Measurements from ENCODE around the gene ZNF627. TPM values are rescaled to one million over a fixed set of nuclear protein-coding genes. Genes with fewer than 3 reads are reported as not detected.

Gene ZNF627
- total RNA-seq, 2 donors from 2014 or later: 7.6 to 10.3 TPM

DNA sequence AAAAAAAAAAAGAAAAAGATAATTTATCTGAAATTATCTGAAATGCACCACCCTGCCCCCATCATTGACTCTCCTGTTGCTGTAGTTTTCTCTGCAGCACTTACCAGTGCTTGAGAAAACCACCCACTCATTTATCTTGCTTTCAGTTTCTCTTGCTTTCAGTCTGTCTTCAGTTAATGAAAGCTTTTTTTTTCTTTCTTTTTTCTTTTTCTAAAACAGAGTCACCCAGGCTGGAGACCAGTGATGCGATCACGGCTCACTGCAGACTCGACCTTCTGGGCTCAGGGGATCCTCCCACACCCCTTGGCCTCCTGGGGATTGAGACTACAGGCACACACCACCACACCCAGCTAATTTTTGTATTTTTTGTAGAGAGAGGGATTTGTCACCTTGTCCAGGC lies 15.5 kb upstream of the ZNF627 start:
- Histone ChIP-seq H3K9ac (ENCODE audit: low read depth in 2 of 2, low read length in 2 of 2) (no peak overlapping the region), H3K36me3 (no peaks in the 10 kb centered on the region), H3K27ac (peak overlapping the region; percentile 53), H3K27me3 (peaks cover 3% of the 10 kb centered on the region), H3K9me3 (no peaks in the 10 kb centered on the region), H3K4me1 (no peaks in the 10 kb centered on the region), H3K4me3 (no peak overlapping the region)
- no peak for DNase-seq
- TF ChIP-seq, protein P1, sequence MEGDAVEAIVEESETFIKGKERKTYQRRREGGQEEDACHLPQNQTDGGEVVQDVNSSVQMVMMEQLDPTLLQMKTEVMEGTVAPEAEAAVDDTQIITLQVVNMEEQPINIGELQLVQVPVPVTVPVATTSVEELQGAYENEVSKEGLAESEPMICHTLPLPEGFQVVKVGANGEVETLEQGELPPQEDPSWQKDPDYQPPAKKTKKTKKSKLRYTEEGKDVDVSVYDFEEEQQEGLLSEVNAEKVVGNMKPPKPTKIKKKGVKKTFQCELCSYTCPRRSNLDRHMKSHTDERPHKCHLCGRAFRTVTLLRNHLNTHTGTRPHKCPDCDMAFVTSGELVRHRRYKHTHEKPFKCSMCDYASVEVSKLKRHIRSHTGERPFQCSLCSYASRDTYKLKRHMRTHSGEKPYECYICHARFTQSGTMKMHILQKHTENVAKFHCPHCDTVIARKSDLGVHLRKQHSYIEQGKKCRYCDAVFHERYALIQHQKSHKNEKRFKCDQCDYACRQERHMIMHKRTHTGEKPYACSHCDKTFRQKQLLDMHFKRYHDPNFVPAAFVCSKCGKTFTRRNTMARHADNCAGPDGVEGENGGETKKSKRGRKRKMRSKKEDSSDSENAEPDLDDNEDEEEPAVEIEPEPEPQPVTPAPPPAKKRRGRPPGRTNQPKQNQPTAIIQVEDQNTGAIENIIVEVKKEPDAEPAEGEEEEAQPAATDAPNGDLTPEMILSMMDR (IDR thresholded peaks at IDR 0.05): no peak
- intact Hi-C loops (cut with DNase I): no loop called here

GRCh38 chr19:11586331-11586730 lies 11.0 kb upstream of the ZNF627 start:
- H3K27me3 ChIP-seq: no peaks in the 10 kb centered on the region
- H3K27ac ChIP-seq: no peak overlapping the region
- H3K9ac ChIP-seq (ENCODE audit: low read depth in 2 of 2, low read length in 2 of 2): no peak overlapping the region
- intact Hi-C loops (cut with DNase I): loop anchor here (5.0 kb wide), 1 partner anchor 89 kb away; no protein-coding TSS in a partner anchor
- H3K9me3 ChIP-seq: no peaks in the 10 kb centered on the region
- no peak overlapping the region for H3K4me3 ChIP-seq
- no peaks in the 10 kb centered on the region for H3K36me3 ChIP-seq
- TF ChIP-seq, protein P1 (IDR thresholded peaks at IDR 0.05): no peak
- H3K4me1 ChIP-seq: no peaks in the 10 kb centered on the region
- DNase-seq: no peak

- TF ChIP-seq, protein P1 (IDR thresholded peaks at IDR 0.05): peak; percentile 86
- Histone ChIP-seq H3K27me3 (no peaks in the 10 kb centered on the region), H3K4me3 (no peak overlapping the region), H3K9me3 (no peaks in the 10 kb centered on the region), H3K36me3 (no peaks in the 10 kb centered on the region), H3K4me1 (no peaks in the 10 kb centered on the region), H3K9ac (ENCODE audit: low read depth in 2 of 2, low read length in 2 of 2) (peak overlapping the region in 1 of 2 donors; percentile 63), H3K27ac (no peak overlapping the region)
- intact Hi-C loops (cut with DNase I): loop anchor here (5.0 kb wide), 1 partner anchor 90 kb away; no protein-coding TSS in a partner anchor
- DNase-seq: peak; percentile 80
Observed at GRCh38 chr19:11587302-11587974, 9.8 kb upstream of the ZNF627 start.

- TF ChIP-seq, protein P1 (IDR thresholded peaks at IDR 0.05): no peak
- intact Hi-C loops (cut with DNase I): loop anchor here (2.0 to 5.0 kb wide), 2 partner anchors 25 to 91 kb away; no protein-coding TSS in a partner anchor
- Histone ChIP-seq H3K9ac (ENCODE audit: low read depth in 2 of 2, low read length in 2 of 2) (peak overlapping the region in 1 of 2 donors; percentile 63), H3K36me3 (no peaks in the 10 kb centered on the region), H3K27ac (no peak overlapping the region), H3K4me3 (no peak overlapping the region), H3K9me3 (no peaks in the 10 kb centered on the region), H3K27me3 (no peaks in the 10 kb centered on the region), H3K4me1 (no peaks in the 10 kb centered on the region)
- DNase-seq: no peak
Observed at GRCh38 chr19:11587975-11588631, 9.2 kb upstream of the ZNF627 start.

DNA sequence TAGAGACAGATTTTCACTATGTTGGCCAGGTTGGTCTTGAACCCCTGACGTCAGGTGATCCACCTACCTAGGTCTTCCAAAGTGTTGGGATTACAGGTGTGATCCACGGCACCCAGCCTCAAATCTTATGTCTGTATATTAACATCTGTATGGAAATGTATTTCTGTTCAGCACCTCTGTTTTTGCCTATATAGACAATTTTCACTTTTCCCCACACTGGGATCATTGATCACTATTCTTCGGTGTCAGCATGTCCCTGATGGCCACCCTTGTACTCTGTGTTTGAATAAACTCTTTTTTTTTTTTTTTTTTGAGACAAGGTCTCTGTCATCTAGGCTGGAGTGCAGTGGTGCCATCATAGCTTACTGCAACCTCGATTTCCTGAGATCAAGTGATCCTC lies 3.2 kb upstream of the ZNF627 start:
- Histone ChIP-seq H3K27ac (no peak overlapping the region), H3K4me3 (no peak overlapping the region), H3K36me3 (no peaks in the 10 kb centered on the region), H3K27me3 (no peaks in the 10 kb centered on the region), H3K9me3 (no peaks in the 10 kb centered on the region), H3K9ac (ENCODE audit: low read depth in 2 of 2, low read length in 2 of 2) (no peak overlapping the region), H3K4me1 (no peaks in the 10 kb centered on the region)
- TF ChIP-seq, protein P1 (IDR thresholded peaks at IDR 0.05): no peak
- no peak for DNase-seq
- intact Hi-C loops (cut with DNase I): no loop called here
